Fibroblast of skin of left quadriceps (primary cell): ENCODE measurements around the gene CCSER1.
"Not testable (repeated sequence)": the region's sequence is repeated elsewhere in the genome, so short reads cannot be mapped to it uniquely, and the experiment has no call there.

Experiments
- DNase-seq, 2 experiments: peaks; one replicate each; pipeline ENCODE4 v3.0.0-alpha.2; 2013; ENCODE audit warnings: low read depth in 2 of 2

CCSER1 gene

DNA sequence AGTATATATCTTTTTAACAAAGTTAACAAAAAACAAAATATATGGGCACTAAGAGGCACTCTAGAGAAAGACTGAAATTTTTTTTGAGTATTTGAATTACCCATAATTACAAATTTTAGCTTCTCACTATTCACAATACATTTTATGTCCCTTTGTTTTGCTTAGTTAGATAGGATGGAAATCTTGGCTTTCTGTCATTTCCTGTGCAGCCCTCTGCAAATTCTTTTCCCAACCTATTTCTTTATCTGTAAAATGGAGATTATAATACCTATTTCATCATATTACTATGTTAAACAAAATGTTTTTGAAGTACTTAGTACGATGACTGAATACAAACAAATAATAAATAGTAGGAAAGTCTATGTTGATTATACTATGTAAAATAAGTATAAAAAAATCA, 710.0 kb downstream of the CCSER1 start:
- no peak for DNase-seq

DNA sequence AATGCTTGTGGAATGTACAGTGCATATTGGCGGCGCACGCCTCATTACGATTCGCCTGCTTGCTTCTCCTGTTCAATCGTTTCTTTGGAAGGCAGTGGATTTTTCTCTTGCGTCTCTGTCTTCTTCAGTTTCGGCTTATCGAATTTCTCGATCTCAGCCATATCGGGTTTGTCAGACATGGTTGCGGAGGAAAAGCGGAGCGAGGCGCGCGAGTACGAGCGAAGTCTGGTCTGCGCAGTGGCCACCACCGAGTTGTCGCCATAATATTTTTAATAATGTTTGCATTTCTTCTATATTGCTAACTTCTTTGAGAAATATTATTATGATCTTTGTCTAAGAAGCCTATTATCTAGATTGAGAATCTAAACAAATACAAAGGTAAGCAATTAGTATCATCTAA, 711.7 kb downstream of the CCSER1 start:
- not testable (repeated sequence) for DNase-seq

- DNase-seq = no peak
These were observed 713.1 kb downstream of the CCSER1 start for GRCh38 chr4:90840291-90840690.

GRCh38 chr4:90840828-90841227, 713.6 kb downstream of the CCSER1 start:
- no peak for DNase-seq

- DNase-seq = no peak
These were observed 714.5 kb downstream of the CCSER1 start for GRCh38 chr4:90841676-90842075.

- DNase-seq = no peak
These were observed 715.8 kb downstream of the CCSER1 start for GRCh38 chr4:90842960-90843359.

DNA sequence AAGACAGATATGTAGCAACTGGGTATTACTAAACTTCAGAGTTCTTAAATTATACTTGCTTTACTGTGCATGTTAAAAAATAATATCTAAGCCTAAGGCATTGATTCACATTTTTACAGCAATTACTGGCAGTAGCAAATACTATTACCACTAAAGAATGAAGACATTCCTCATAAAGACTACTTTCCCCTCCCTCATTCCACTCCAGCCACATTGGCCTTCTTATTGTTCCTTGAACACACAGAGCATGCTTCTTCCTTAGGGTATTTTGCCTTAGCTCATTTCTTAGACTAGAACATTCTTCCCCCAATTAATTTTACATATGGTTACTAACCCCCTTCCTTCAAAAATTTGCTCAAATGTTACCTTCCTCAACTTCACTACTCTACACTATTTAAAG, 717.0 kb downstream of the CCSER1 start:
- DNase-seq = no peak

GRCh38 chr4:90845777-90846176, 718.6 kb downstream of the CCSER1 start:
- no peak for DNase-seq

DNA sequence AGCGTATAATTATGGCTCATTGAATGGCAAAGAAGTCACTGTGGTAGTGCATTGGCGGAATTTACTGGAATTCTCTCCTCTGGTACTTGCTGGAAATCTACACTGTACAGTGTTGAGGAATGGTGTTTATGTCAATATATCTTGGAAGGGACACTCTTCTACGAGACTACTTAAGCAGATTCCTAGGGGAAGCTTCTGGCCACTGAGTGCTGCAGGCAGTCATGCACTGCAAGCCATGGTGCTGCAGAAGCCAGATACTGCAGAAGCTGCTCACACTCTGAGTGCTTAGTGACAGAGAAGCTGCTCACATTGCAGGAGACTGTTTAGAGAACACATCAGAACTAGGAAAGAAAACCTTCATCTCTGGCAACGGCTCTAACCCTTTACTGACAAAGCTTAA, 725.0 kb downstream of the CCSER1 start:
- no peak for DNase-seq

GRCh38 chr4:90855111-90855510, 727.9 kb downstream of the CCSER1 start:
- no peak for DNase-seq

- DNase-seq = no peak
These were observed 730.1 kb downstream of the CCSER1 start for GRCh38 chr4:90857081-90857820.

- DNase-seq = no peak
These were observed 748.6 kb downstream of the CCSER1 start for GRCh38 chr4:90875791-90876190.

- no peak for DNase-seq
These were observed 749.1 kb downstream of the CCSER1 start for GRCh38 chr4:90876296-90876695.

- DNase-seq = no peak
These were observed 756.3 kb downstream of the CCSER1 start for GRCh38 chr4:90883519-90883918.

DNA sequence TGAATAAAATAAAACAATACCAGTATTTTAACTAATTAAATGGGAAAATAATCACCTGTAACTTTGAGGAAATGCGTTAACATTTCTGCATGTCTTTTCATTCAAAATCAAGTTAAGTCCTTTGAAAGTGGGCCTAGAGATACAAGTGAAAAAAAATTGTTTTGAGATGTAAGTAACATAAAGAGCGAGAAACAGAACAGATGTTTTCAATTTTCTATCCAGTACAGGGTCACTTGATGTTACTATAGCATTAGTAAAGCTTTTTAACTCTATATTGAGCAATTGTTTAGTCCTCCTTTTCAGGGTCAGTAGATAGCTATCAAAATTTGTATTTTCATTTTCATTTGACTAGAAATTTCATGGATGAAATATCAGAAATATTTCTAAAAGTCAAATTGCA, 761.4 kb downstream of the CCSER1 start:
- DNase-seq = no peak

- DNase-seq = no peak
These were observed 762.0 kb downstream of the CCSER1 start for GRCh38 chr4:90889171-90889570.

DNA sequence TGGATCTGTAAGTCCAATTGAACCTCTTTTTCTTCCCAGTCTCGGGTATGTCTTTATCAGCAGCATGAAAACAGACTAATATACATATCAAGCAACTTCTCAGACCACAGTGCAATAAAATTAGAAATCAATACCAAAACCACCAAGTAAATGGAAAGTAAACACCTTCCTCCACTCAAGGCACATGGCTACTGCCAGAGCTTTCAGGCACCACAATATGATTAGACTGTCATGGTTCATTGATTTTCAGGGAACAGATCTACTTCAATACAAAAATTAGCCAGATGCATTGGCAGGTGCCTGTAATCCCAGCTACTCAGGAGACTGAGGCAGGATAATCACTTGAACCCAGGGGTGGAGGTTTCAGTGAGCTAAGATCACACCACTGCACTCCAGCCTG, 776.2 kb downstream of the CCSER1 start:
- DNase-seq = not testable (repeated sequence)

- DNase-seq = no peak
These were observed 776.8 kb downstream of the CCSER1 start for GRCh38 chr4:90904021-90904420.

DNA sequence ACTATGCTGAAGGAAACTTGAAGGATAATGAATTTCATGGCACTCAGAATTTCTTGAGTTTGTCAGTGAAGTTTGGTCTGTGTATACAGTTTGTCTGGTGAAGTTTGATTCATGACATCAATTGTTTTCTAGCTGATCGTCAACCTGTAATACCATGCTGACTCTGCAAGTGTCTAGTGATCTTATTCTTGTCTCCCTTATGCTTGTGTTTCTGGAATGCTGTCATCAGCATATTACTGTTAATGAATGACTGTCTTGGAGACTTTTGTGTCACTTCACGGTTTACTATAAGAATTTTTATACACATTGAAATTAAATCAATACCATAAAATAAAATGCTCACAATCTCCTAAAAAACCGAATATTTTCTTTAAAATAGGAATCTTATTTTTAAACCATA, 779.0 kb downstream of the CCSER1 start:
- DNase-seq = no peak

- not testable (repeated sequence) for DNase-seq
These were observed 784.7 kb downstream of the CCSER1 start for GRCh38 chr4:90911724-90912434.

DNA sequence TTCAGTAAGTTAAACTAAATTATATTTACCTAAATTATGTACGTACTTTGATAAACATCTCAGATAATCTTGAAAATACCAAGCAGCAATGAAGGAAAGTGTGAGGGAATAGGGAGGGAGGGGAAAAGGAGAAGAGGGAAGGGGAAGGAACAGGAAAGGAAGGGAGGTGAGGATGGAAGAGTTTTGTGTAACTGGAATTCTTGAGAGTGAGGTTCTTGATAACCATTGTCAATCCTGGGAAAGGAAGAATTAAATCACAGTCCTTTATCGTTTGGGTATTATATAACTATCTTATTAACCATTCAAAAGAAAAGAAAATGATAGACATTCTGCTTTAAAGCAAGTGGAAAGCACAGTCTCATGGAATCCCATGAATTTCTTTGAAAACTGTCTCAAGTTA, 795.0 kb downstream of the CCSER1 start:
- no peak for DNase-seq

DNA sequence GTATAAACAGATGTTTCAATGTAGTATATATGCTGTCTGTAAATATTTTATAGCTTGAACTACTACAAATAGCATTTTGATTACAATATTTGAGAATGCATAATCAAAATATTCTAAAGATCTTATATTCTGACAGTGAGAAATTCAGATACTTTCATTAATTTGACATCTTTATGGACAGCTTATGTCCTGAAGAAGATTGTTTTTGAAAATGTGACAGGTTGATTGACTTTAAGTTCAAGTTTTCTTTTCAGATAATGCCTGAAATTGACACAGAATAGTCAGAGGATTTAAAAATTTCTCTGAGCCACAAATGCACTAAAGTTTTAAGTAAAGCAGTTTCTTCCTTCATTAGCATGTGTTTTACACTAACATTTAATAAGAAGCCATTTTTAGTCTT, 799.8 kb downstream of the CCSER1 start:
- DNase-seq = no peak

DNA sequence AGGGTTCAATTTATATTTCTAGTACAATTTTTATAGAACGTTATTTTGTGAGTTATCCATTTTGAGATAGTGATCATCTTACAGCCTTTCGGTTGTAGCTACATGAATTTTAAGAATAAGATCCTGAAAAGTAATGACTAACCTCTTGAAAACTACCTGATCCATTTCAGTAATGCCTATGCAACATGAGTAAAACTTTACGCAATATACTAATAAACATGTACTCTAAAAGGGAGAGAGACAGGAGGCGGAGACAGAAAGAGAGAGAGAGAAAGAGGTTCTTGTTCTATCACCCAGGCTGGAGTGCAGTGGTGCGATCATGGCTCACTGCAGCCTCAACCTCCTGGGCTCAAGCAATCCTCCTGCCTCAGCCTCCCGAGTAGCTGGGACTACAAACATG, 816.1 kb downstream of the CCSER1 start:
- no peak for DNase-seq
